GOT3 (cell line): ENCODE measurements around the gene C15orf39.
"Not testable (repeated sequence)": the region's sequence is repeated elsewhere in the genome, so short reads cannot be mapped to it uniquely, and the experiment has no call there.

Experiments used
- DNase-seq: peaks from one replicate; lab custom pipeline; 2025; ENCODE audit warnings: mixed read lengths; lab: John Stamatoyannopoulos, UW

The C15orf39 gene

GRCh38 chr15:75212200-75212858 is 10.6 kb downstream of the C15orf39 start:
- DNase-seq: no peak

- DNase-seq: no peak
These were observed 11.6 kb downstream of the C15orf39 start for GRCh38 chr15:75213212-75213767.

- DNase-seq: no peak
These were observed 12.1 kb downstream of the C15orf39 start for GRCh38 chr15:75213768-75214221.

GRCh38 chr15:75214293-75215096 is 12.8 kb downstream of the C15orf39 start:
- DNase-seq: no peak

- no peak for DNase-seq
These were observed 13.7 kb downstream of the C15orf39 start for GRCh38 chr15:75215107-75216004.

- DNase-seq: no peak
These were observed 15.3 kb downstream of the C15orf39 start for GRCh38 chr15:75217012-75217411.

GRCh38 chr15:75217574-75217973 is 15.9 kb downstream of the C15orf39 start:
- DNase-seq: not testable (repeated sequence)

- DNase-seq: not testable (repeated sequence)
These were observed 17.8 kb downstream of the C15orf39 start for GRCh38 chr15:75219507-75219929.

GRCh38 chr15:75223688-75224087 is 22.0 kb downstream of the C15orf39 start:
- DNase-seq: no peak

GRCh38 chr15:75224281-75224680 is 22.6 kb downstream of the C15orf39 start:
- DNase-seq: no peak

- DNase-seq: not testable (repeated sequence)
These were observed 23.6 kb downstream of the C15orf39 start for GRCh38 chr15:75225102-75225836.

- DNase-seq: no peak
These were observed 24.5 kb downstream of the C15orf39 start for GRCh38 chr15:75225951-75226732.

GRCh38 chr15:75227112-75227511 is 25.4 kb downstream of the C15orf39 start:
- not testable (repeated sequence) for DNase-seq

- DNase-seq: no peak
These were observed 26.1 kb downstream of the C15orf39 start for GRCh38 chr15:75227663-75228280.

- no peak for DNase-seq
These were observed 27.1 kb downstream of the C15orf39 start for GRCh38 chr15:75228787-75229186.

- no peak for DNase-seq
These were observed 27.7 kb downstream of the C15orf39 start for GRCh38 chr15:75229191-75230015.

GRCh38 chr15:75230016-75230343 is 28.3 kb downstream of the C15orf39 start:
- no peak for DNase-seq

- no peak for DNase-seq
These were observed 29.1 kb downstream of the C15orf39 start for GRCh38 chr15:75230551-75231371.
